ENCODE data around the gene GSX1.

Gene GSX1

DNA sequence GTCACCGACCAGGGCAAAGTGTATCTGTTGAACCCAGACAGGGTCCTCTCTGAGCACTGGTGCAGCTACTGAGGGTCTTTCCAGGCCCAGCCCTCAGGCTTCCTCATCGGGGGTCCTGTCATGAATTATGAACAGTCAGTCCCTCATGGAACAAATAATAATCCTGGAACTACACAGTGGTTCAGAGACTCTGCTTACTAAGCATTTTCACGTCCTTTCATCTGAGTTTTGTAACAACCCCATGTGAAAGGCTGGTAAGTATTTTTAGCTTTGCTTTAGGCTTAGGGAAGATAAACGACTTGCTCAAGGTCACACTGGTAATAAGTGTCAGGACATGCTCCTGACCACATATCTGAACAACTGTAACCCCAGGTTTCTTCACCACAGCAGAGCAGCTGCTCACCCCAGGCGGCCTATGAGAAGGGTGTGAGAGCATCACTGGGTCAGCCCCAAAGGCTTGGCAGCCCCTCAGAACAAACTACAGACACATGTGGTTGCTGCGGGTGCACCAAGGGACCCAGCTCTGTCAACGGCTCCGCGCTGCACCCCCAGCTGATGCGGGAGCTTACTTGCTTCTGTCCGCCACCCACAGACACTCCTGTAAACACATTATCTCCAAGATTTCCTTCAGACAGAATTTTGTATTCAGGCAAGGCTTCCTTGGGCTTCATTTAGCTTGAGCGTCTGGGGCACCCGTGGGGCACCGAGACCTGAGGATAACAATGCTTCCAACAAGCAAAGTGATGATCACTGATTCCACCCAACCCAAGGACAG is 19.4 kb upstream of the GSX1 start:
- no peak for TF ChIP-seq CTCF (IDR thresholded peaks at IDR 0.05; ENCODE audit: low read depth, low read length)
- no peak overlapping the region for H3K4me3 ChIP-seq (ENCODE audit: low read depth, low read length)
- in situ Hi-C loops (cut with HindIII; ENCODE audit: low sequenced_read_pairs), result no loop called here
- DNase-seq (ENCODE audit: low read depth, low spot score), result no peak

- DNase-seq (ENCODE audit: low read depth, low spot score), result no peak
- no peak for TF ChIP-seq CTCF (IDR thresholded peaks at IDR 0.05; ENCODE audit: low read depth, low read length)
- no peak overlapping the region for H3K4me3 ChIP-seq (ENCODE audit: low read depth, low read length)
- in situ Hi-C loops (cut with HindIII; ENCODE audit: low sequenced_read_pairs), result no loop called here
Observed at GRCh38 chr13:27774169-27774568, 18.1 kb upstream of the GSX1 start.

GRCh38 chr13:27774651-27775050 is 17.6 kb upstream of the GSX1 start:
- in situ Hi-C loops (cut with HindIII; ENCODE audit: low sequenced_read_pairs), result no loop called here
- DNase-seq (ENCODE audit: low read depth, low spot score), result no peak
- no peak for TF ChIP-seq CTCF (IDR thresholded peaks at IDR 0.05; ENCODE audit: low read depth, low read length)
- no peak overlapping the region for H3K4me3 ChIP-seq (ENCODE audit: low read depth, low read length)

GRCh38 chr13:27775943-27776342 is 16.3 kb upstream of the GSX1 start:
- in situ Hi-C loops (cut with HindIII; ENCODE audit: low sequenced_read_pairs), result no loop called here
- no peak for DNase-seq (ENCODE audit: low read depth, low spot score)
- no peak for TF ChIP-seq CTCF (IDR thresholded peaks at IDR 0.05; ENCODE audit: low read depth, low read length)
- no peak overlapping the region for H3K4me3 ChIP-seq (ENCODE audit: low read depth, low read length)

- no peak for DNase-seq (ENCODE audit: low read depth, low spot score)
- TF ChIP-seq CTCF (IDR thresholded peaks at IDR 0.05; ENCODE audit: low read depth, low read length), result no peak
- in situ Hi-C loops (cut with HindIII; ENCODE audit: low sequenced_read_pairs), result no loop called here
- no peak overlapping the region for H3K4me3 ChIP-seq (ENCODE audit: low read depth, low read length)
Observed at GRCh38 chr13:27782151-27782550, 10.1 kb upstream of the GSX1 start.

DNA sequence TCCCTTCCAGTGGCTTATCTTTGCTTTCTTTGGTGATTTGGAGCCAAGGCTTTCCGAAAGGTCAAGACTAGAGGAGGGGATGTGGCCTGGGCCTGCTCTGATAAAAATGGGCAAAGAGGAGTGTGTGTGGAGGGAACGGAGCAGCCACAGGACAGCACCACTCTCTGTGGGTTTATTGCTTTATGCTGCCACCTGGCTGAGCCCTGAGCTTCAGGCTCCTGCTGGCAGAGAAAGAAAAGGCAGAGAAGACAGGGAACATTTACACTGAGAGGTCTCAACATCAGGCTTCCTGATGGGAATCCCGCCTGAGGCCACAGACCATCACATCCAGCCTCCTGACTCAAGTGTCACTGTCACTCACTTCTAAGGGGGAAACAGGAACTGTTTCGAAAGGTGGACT is 9.2 kb upstream of the GSX1 start:
- no peak for DNase-seq (ENCODE audit: low read depth, low spot score)
- H3K4me3 ChIP-seq (ENCODE audit: low read depth, low read length), result no peak overlapping the region
- TF ChIP-seq CTCF (IDR thresholded peaks at IDR 0.05; ENCODE audit: low read depth, low read length), result peak; percentile 38
- in situ Hi-C loops (cut with HindIII; ENCODE audit: low sequenced_read_pairs), result no loop called here

All from astrocyte of the spinal cord (primary cell).